Measurements from ENCODE around the gene TOPORS. TPM values are rescaled to one million over a fixed set of nuclear protein-coding genes. Genes with fewer than 3 reads are reported as not detected.

TOPORS gene
- polyA plus RNA-seq, 3 donors = 5.9 to 12.9 (median 9.2) TPM

DNA sequence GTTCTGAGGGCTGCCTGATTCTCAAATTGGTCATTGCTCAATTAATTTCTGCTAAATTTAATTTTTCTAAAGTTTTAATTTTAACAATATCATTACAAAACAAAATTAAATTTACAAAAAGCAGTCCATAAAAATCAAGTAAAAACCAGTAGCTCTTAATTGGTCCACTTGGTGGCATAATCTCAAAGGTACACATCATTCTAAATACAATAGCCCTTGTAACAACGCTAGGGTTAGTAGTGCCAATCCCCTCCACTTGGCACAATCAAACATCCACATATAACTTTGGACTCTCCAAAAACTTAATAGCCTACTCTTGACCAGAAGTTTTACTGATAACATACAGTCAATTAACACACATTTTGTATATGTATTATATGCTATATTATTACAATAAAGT lies 22.5 kb upstream of the TOPORS start:
- H2AFZ ChIP-seq (ENCODE audit: insufficient read depth, low read depth, low read length, poor library complexity, severe bottlenecking) = no peak overlapping the region
- no peak overlapping the region for H3K4me3 Mint-ChIP-seq
- H3K4me1 ChIP-seq (ENCODE audit: control insufficient read depth in 1 of 2, insufficient read depth in 2 of 2, low read length in 2 of 2) = peaks cover 14 to 24% of the 10 kb centered on the region in 2 donors
- no peak overlapping the region for H3K4me2 ChIP-seq (replicated peaks; ENCODE audit: extremely low read depth, low read length, poor library complexity, severe bottlenecking)
- H3K27ac Mint-ChIP-seq = no peak overlapping the region
- H3K4me1 Mint-ChIP-seq = peaks cover 22% of the 10 kb centered on the region
- DNase-seq = no peak
- H3K4me3 ChIP-seq (replicated peaks in 1 of 3; ENCODE audit: low read depth in 2 of 3, low read length in 3 of 3) = no peak overlapping the region
- H3K9me3 ChIP-seq (replicated peaks in 1 of 2; ENCODE audit: control insufficient read depth in 1 of 2, insufficient read depth in 1 of 2, low read length in 2 of 2) = no peaks in the 10 kb centered on the region
- peaks cover 3 to 6% of the 10 kb centered on the region in 2 donors for H3K27me3 ChIP-seq (ENCODE audit: control insufficient read depth in 2 of 2, insufficient read depth in 2 of 2, low read length in 2 of 2)
- H3K36me3 Mint-ChIP-seq = peaks cover 5 to 6% of the 10 kb centered on the region in 2 donors
- H3K9me3 Mint-ChIP-seq = no peaks in the 10 kb centered on the region
- TF ChIP-seq, protein P1, sequence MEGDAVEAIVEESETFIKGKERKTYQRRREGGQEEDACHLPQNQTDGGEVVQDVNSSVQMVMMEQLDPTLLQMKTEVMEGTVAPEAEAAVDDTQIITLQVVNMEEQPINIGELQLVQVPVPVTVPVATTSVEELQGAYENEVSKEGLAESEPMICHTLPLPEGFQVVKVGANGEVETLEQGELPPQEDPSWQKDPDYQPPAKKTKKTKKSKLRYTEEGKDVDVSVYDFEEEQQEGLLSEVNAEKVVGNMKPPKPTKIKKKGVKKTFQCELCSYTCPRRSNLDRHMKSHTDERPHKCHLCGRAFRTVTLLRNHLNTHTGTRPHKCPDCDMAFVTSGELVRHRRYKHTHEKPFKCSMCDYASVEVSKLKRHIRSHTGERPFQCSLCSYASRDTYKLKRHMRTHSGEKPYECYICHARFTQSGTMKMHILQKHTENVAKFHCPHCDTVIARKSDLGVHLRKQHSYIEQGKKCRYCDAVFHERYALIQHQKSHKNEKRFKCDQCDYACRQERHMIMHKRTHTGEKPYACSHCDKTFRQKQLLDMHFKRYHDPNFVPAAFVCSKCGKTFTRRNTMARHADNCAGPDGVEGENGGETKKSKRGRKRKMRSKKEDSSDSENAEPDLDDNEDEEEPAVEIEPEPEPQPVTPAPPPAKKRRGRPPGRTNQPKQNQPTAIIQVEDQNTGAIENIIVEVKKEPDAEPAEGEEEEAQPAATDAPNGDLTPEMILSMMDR (IDR thresholded peaks at IDR 0.05) = no peak
- peaks cover 7 to 16% (median 10%) of the 10 kb centered on the region in 3 donors for H3K27me3 Mint-ChIP-seq (ENCODE audit: low read depth in 3 of 3)
- H3K79me2 ChIP-seq (ENCODE audit: insufficient read depth, low read length) = peaks cover 30% of the 10 kb centered on the region
- H3K27ac ChIP-seq (ENCODE audit: low read depth in 1 of 2, low read length in 2 of 2) = no peak overlapping the region
- intact Hi-C loops (cut with micrococcal nuclease) = loop anchor here (5.0 to 10.0 kb wide), 3 partner anchors 50 to 427 kb away; partner anchors contain the start of genes APTX (in 1 of the 2) and RIGI (in 1 of the 2)
- H3K36me3 ChIP-seq (replicated peaks in 1 of 2; ENCODE audit: control insufficient read depth in 1 of 2, insufficient read depth in 2 of 2, low read length in 2 of 2) = peaks cover 0 to 4% of the 10 kb centered on the region in 2 donors
- H4K20me1 ChIP-seq (ENCODE audit: insufficient read depth, low read length) = no peaks in the 10 kb centered on the region
- no CpG with 5 or more reads among the region's 1 CpG for WGBS (ENCODE audit: insufficient coverage)
- no peak overlapping the region for H3K9ac ChIP-seq (ENCODE audit: insufficient read depth, low read length, poor library complexity, severe bottlenecking)

- Histone ChIP-seq H3K4me1 (ENCODE audit: control insufficient read depth in 1 of 2, insufficient read depth in 2 of 2, low read length in 2 of 2) (peaks cover 14 to 24% of the 10 kb centered on the region in 2 donors), H3K27me3 (ENCODE audit: control insufficient read depth in 2 of 2, insufficient read depth in 2 of 2, low read length in 2 of 2) (no peaks in the 10 kb centered on the region), H3K4me3 (replicated peaks in 1 of 3; ENCODE audit: low read depth in 2 of 3, low read length in 3 of 3) (peak overlapping the region in 1 of 3 experiments; percentile 99), H4K20me1 (ENCODE audit: insufficient read depth, low read length) (no peaks in the 10 kb centered on the region), H3K9me3 (replicated peaks in 1 of 2; ENCODE audit: control insufficient read depth in 1 of 2, insufficient read depth in 1 of 2, low read length in 2 of 2) (no peaks in the 10 kb centered on the region), H3K79me2 (ENCODE audit: insufficient read depth, low read length) (peaks cover 37% of the 10 kb centered on the region), H3K9ac (ENCODE audit: insufficient read depth, low read length, poor library complexity, severe bottlenecking) (no peak overlapping the region), H2AFZ (ENCODE audit: insufficient read depth, low read depth, low read length, poor library complexity, severe bottlenecking) (peak overlapping the region; percentile 94), H3K4me2 (replicated peaks; ENCODE audit: extremely low read depth, low read length, poor library complexity, severe bottlenecking) (peak overlapping the region; percentile 97), H3K36me3 (replicated peaks in 1 of 2; ENCODE audit: control insufficient read depth in 1 of 2, insufficient read depth in 2 of 2, low read length in 2 of 2) (peaks cover 0 to 4% of the 10 kb centered on the region in 2 donors), H3K27ac (ENCODE audit: low read depth in 1 of 2, low read length in 2 of 2) (no peak overlapping the region)
- H3K4me3 Mint-ChIP-seq = peak overlapping the region in 1 of 2 donors; percentile 98
- no peaks in the 10 kb centered on the region for H3K9me3 Mint-ChIP-seq
- H3K27me3 Mint-ChIP-seq (ENCODE audit: low read depth in 3 of 3) = peaks cover 4 to 11% (median 6%) of the 10 kb centered on the region in 3 donors
- H3K4me1 Mint-ChIP-seq = peaks cover 22% of the 10 kb centered on the region
- peak overlapping the region in 2 of 7 donors; percentile 35 to 97 for H3K27ac Mint-ChIP-seq
- TF ChIP-seq, protein P1 (IDR thresholded peaks at IDR 0.05) = no peak
- intact Hi-C loops (cut with micrococcal nuclease) = loop anchor here (2.0 to 10.0 kb wide), 4 partner anchors 49 to 428 kb away; partner anchors contain the start of genes ACO1 (in 1 of the 2), APTX (in 1 of the 2) and RIGI (in 1 of the 2)
- no CpG with 5 or more reads among the region's 7 CpGs for WGBS (ENCODE audit: insufficient coverage)
- DNase-seq = peak in 1 of 3 donors; percentile 26
- H3K36me3 Mint-ChIP-seq = peaks cover 7% of the 10 kb centered on the region in 2 donors
Observed at GRCh38 chr9:32573821-32574220, 21.4 kb upstream of the TOPORS start.
